BLaER1 treated with 17β-estradiol and CSF1 and Interleukin-3, amounts not matched to agents 10 nM and 100 nM (cell line): ENCODE data around the gene IGSF9.

Experiments
- H3K27ac ChIP-seq, 11 experiments: shearing (Covaris generic); formaldehyde crosslinking; 2 replicates each; pipeline ENCODE4 v1.8.1; 2022
- H3K27me3 ChIP-seq, 11 experiments: shearing (Covaris generic); formaldehyde crosslinking; 2 replicates each; pipeline ENCODE4 v1.8.1; 2022
- H3K36me3 ChIP-seq, 11 experiments: shearing (Covaris generic); formaldehyde crosslinking; 2 replicates each; pipeline ENCODE4 v1.8.1; 2022
- H3K4me1 ChIP-seq, 10 experiments: shearing (Covaris generic); formaldehyde crosslinking; 2 replicates each; pipeline ENCODE4 v1.8.1; 2022
- H3K4me2 ChIP-seq, 11 experiments: shearing (Covaris generic); formaldehyde crosslinking; 2 replicates each; pipeline ENCODE4 v1.8.1; 2022
- H3K4me3 ChIP-seq, 10 experiments: shearing (Covaris generic); formaldehyde crosslinking; 2 replicates each; pipeline ENCODE4 v1.8.1; 2022
- H3K9ac ChIP-seq, 11 experiments: shearing (Covaris generic); formaldehyde crosslinking; 2 replicates each; pipeline ENCODE4 v1.8.1; 2022
- H3K9me3 ChIP-seq, 11 experiments: shearing (Covaris generic); formaldehyde crosslinking; replicated peaks in 1 of 11; 2 replicates each; pipeline ENCODE4 v1.8.1; 2022
- H4K20me1 ChIP-seq, 11 experiments: shearing (Covaris generic); formaldehyde crosslinking; 2 replicates each; pipeline ENCODE4 v1.8.1; 2022
- Cebpa-rat ChIP-seq, 11 experiments: shearing (Covaris generic); IDR thresholded peaks; 2 replicates each; pipeline ENCODE4 v1.8.1; 2022

IGSF9 gene

DNA sequence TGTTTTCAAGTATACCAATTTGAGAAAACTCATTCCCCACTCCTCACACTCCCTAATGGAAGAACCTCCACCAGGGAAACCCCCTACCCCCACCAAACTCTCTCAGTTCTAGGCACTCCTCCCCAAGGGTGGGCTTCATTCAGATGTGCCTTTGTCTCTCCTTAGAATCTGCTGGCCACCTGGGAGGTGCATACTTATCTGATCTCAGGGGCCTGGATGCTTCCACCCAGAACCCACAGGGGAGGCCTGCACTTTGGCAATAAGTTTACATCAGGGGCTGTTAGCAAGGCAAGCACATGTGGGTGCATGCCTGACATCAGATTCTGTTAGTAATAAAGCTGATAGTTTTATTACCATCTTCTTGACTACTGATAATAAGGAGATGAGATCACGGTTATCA, 41.1 kb upstream of the IGSF9 start:
- Histone ChIP-seq H3K27ac (no peak overlapping the region), H3K4me3 (no peak overlapping the region), H4K20me1 (no peaks in the 10 kb centered on the region), H3K4me2 (no peak overlapping the region), H3K9me3 (no peaks in the 10 kb centered on the region), H3K27me3 (no peaks in the 10 kb centered on the region), H3K4me1 (peaks cover 0 to 6% (median 3%) of the 10 kb centered on the region in 10 experiments; a peak in 10 of 20 replicates), H3K9ac (no peak overlapping the region), H3K36me3 (no peaks in the 10 kb centered on the region)
- no peak for TF ChIP-seq Cebpa-rat (IDR thresholded peaks at IDR 0.05)

DNA sequence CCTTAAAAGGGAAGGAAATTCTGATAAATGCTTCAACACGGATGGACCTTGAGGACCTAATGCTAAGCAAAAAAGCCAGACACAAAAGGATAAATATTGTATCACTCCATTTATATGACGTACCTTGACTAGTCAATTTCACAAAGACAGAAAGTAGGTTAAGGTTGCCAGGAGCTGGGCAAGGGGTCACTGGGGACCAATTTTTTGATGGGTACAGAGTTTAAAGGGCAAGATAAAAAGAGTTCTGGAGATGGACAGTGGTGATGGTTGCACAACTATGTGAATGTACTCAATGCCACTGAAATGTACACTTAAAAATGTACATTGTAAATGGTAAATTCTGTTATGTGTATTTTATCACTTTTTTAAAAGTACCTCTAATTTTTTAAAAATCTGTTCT, 40.7 kb upstream of the IGSF9 start:
- peaks cover 0 to 2% (median 0%) of the 10 kb centered on the region in 10 experiments; a peak in 2 of 20 replicates for H3K4me1 ChIP-seq
- no peaks in the 10 kb centered on the region for H3K9me3 ChIP-seq
- H3K4me3 ChIP-seq: no peak overlapping the region
- TF ChIP-seq Cebpa-rat (IDR thresholded peaks at IDR 0.05): no peak
- no peak overlapping the region for H3K27ac ChIP-seq
- no peaks in the 10 kb centered on the region for H3K36me3 ChIP-seq
- no peaks in the 10 kb centered on the region for H4K20me1 ChIP-seq
- H3K27me3 ChIP-seq: no peaks in the 10 kb centered on the region
- no peak overlapping the region for H3K4me2 ChIP-seq
- no peak overlapping the region for H3K9ac ChIP-seq

DNA sequence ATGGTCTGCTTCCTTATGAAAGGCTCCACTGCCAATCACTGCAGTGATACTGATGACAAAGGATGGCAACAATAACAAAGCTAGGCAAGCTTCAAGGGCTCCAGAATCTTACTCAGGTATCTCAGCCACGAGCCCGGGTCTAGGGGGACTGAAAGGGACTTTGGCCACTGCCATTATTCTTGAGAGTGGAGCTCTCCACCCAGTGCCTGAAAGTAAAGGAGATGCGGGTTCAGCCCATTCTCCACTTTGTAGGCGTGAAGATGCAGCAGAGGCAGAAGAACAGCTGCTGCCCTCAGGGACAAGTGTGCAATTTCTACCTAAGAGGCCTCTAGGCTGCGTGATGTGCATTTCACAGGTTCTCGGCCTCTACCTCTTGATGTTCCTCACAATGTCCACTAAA, 40.1 kb upstream of the IGSF9 start:
- Histone ChIP-seq H3K4me2 (no peak overlapping the region), H3K36me3 (no peaks in the 10 kb centered on the region), H3K9me3 (no peaks in the 10 kb centered on the region), H4K20me1 (no peaks in the 10 kb centered on the region), H3K9ac (no peak overlapping the region), H3K4me1 (no peaks in the 10 kb centered on the region), H3K27me3 (no peaks in the 10 kb centered on the region), H3K27ac (no peak overlapping the region), H3K4me3 (no peak overlapping the region)
- TF ChIP-seq Cebpa-rat (IDR thresholded peaks at IDR 0.05): no peak

DNA sequence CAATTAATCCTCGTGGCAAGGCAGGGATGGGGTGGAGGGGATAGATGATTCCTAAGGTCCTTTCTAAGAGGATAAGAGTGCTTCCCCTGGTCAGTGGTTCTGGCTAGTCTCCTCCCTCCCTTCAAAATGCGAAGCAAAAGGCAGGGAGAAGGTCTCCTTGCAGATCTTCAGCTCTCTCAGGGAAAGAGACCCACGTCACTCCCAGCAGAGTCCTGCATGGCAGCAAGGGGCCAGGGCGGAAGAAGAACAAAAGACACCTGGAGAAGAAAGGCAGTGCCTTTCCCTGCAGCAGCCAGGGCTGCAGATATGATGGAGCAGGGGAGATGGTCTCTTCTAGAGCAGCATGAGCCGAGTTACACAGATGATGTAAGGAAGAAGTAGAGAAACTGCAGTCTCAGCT, 38.3 kb upstream of the IGSF9 start:
- Histone ChIP-seq H3K27ac (no peak overlapping the region), H3K9me3 (no peaks in the 10 kb centered on the region), H3K36me3 (no peaks in the 10 kb centered on the region), H3K4me3 (no peak overlapping the region), H3K4me2 (no peak overlapping the region), H3K9ac (no peak overlapping the region), H4K20me1 (no peaks in the 10 kb centered on the region), H3K27me3 (no peaks in the 10 kb centered on the region), H3K4me1 (no peaks in the 10 kb centered on the region)
- TF ChIP-seq Cebpa-rat (IDR thresholded peaks at IDR 0.05): no peak

DNA sequence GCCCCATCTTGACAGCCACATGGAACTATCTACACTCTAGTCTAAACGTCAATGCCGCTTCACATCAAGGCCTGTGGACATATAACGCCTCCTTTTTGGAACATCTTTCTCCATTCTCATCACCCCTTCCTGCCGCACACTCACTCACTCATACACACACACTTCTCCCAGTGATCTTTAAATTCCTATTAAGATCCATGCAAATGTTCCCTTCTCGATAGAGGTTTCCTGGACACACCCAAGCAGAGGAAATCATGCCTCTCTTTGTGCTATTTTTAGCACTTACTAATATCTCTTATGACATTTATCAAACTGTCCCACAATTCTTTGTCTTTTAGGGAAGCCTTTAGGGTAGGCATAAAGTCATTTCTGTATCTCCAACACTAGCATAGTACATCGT, 36.9 kb upstream of the IGSF9 start:
- H3K4me2 ChIP-seq: no peak overlapping the region
- TF ChIP-seq Cebpa-rat (IDR thresholded peaks at IDR 0.05): no peak
- no peaks in the 10 kb centered on the region for H3K27me3 ChIP-seq
- H3K4me3 ChIP-seq: no peak overlapping the region
- H3K4me1 ChIP-seq: no peaks in the 10 kb centered on the region
- H3K36me3 ChIP-seq: no peaks in the 10 kb centered on the region
- H3K27ac ChIP-seq: no peak overlapping the region
- H4K20me1 ChIP-seq: no peaks in the 10 kb centered on the region
- no peak overlapping the region for H3K9ac ChIP-seq
- H3K9me3 ChIP-seq: no peaks in the 10 kb centered on the region

DNA sequence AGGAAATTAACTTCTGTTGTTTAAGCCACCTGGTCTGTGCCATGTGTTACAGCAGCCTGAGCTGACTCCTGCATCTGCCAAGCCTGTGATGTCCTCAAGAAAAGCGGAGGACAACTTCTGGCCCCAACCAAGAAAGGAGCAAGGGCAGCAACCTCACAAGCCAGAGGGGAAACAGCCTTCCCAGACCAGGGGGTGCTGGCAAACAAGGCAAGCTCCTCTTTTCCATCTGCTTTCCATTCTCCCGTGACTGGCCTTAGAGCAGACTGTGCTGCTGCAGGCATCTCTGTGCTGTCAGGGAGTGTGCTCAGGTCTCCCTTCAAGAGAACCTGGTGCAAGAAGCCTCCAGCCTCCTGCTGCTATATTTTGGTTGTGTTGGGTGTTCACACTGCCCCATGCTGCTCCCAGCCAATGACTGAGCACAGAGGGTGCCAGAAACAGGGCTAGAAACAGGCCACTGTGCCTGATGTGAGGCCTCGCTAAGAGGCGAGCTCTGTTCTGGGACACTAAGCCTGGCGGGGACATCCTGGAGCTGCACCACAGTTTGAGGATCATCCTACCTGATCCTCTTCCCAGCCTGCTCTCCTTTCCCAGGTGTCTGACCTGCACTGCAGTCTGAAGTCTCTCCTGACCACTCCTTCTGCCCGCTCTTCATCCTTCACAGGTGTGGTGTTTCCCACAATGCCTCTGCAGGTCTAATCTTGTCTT, 36.1 kb upstream of the IGSF9 start:
- no peaks in the 10 kb centered on the region for H3K36me3 ChIP-seq
- no peak overlapping the region for H3K27ac ChIP-seq
- no peak overlapping the region for H3K9ac ChIP-seq
- no peaks in the 10 kb centered on the region for H3K4me1 ChIP-seq
- H3K4me3 ChIP-seq: no peak overlapping the region
- no peak overlapping the region for H3K4me2 ChIP-seq
- H3K27me3 ChIP-seq: no peaks in the 10 kb centered on the region
- H3K9me3 ChIP-seq: no peaks in the 10 kb centered on the region
- H4K20me1 ChIP-seq: no peaks in the 10 kb centered on the region
- no peak for TF ChIP-seq Cebpa-rat (IDR thresholded peaks at IDR 0.05)

DNA sequence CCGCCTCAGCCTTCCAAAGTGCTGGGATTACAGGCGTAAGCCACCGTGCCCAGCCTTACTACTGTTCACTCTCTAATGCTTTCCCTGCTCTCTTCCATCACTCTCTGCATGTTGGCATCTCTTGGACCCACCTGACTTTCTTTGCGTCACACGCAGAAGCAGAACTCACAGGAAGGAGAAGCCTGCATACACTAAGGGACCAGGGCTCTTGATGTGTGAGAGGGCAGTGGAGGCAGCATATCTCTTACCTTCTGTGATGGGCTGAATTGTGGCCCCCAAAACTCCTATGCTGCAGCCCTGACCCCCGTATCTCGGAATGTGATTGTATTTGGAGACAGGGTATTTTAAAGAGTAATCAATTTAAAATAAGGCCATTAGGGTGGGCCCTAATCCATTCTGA, 35.4 kb upstream of the IGSF9 start:
- no peak for TF ChIP-seq Cebpa-rat (IDR thresholded peaks at IDR 0.05)
- no peaks in the 10 kb centered on the region for H4K20me1 ChIP-seq
- no peak overlapping the region for H3K9ac ChIP-seq
- no peaks in the 10 kb centered on the region for H3K4me1 ChIP-seq
- H3K9me3 ChIP-seq: no peaks in the 10 kb centered on the region
- no peak overlapping the region for H3K4me2 ChIP-seq
- H3K36me3 ChIP-seq: no peaks in the 10 kb centered on the region
- no peaks in the 10 kb centered on the region for H3K27me3 ChIP-seq
- H3K27ac ChIP-seq: no peak overlapping the region
- H3K4me3 ChIP-seq: no peak overlapping the region

DNA sequence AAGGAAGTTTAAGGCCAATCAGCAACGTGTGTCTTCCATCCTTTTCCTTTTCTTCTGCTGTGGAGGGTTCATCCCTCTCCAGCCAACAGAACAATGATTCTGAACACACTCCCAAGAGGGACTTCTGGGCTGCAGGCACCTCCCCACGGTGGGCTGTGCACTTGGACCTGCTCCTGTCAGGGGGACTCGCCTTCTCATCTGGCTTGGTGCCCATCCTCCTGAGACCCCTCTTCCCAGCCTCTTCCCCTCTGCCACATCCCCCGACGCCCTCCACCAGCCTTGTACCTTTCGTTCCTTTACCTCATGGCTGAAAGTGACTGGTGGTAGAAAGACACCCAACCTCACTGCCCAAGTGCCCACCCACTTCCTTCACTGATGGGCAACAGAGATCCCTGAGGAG, 34.7 kb upstream of the IGSF9 start:
- no peak overlapping the region for H3K9ac ChIP-seq
- H3K9me3 ChIP-seq: no peaks in the 10 kb centered on the region
- H3K36me3 ChIP-seq: no peaks in the 10 kb centered on the region
- no peak overlapping the region for H3K4me3 ChIP-seq
- H3K4me2 ChIP-seq: no peak overlapping the region
- TF ChIP-seq Cebpa-rat (IDR thresholded peaks at IDR 0.05): no peak
- no peak overlapping the region for H3K27ac ChIP-seq
- no peaks in the 10 kb centered on the region for H3K4me1 ChIP-seq
- H4K20me1 ChIP-seq: no peaks in the 10 kb centered on the region
- no peaks in the 10 kb centered on the region for H3K27me3 ChIP-seq

DNA sequence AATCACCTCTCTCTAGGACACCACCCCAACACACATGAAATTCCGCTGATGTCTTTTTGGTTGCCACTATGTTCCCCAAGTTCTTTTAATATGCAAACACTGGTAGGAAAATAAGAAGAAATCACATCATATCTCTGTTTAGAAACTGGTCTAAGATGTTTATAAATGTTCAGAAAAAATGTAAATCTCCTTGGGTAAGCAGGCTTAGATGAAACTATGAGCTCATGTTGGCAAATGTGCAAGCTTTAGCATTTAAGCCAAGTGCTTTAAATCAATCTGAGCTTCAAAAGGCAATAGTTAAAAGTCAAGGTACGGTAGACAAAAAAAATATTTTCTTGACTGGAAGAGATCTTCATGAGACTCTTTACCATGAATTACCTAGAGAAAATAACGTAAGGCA, 33.8 kb upstream of the IGSF9 start:
- Histone ChIP-seq H3K4me2 (no peak overlapping the region), H3K4me3 (no peak overlapping the region), H3K9ac (no peak overlapping the region), H3K9me3 (no peaks in the 10 kb centered on the region), H3K4me1 (no peaks in the 10 kb centered on the region), H3K36me3 (no peaks in the 10 kb centered on the region), H3K27me3 (no peaks in the 10 kb centered on the region), H3K27ac (no peak overlapping the region), H4K20me1 (no peaks in the 10 kb centered on the region)
- TF ChIP-seq Cebpa-rat (IDR thresholded peaks at IDR 0.05): no peak

DNA sequence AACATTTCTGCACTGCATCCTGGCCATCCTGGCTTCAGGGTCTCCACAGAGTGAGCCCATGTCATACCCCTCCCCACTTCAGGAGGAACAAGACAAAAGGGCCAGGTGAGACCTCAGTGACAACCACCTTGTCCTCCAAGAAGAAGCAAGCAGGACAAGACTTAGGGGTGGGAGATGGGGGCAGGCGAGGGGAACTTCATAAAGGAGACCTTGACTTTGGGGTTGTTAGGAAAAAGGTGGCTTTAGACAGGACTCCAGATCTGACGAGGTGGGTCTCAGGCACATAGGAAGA, 32.6 kb upstream of the IGSF9 start:
- TF ChIP-seq Cebpa-rat (IDR thresholded peaks at IDR 0.05): no peak
- Histone ChIP-seq H3K27ac (no peak overlapping the region), H3K4me2 (no peak overlapping the region), H3K4me1 (no peaks in the 10 kb centered on the region), H3K9me3 (no peaks in the 10 kb centered on the region), H3K4me3 (no peak overlapping the region), H3K9ac (no peak overlapping the region), H3K27me3 (no peaks in the 10 kb centered on the region), H3K36me3 (no peaks in the 10 kb centered on the region), H4K20me1 (no peaks in the 10 kb centered on the region)
